ENCODE measurements around the gene QRFPR. TPM values are rescaled to one million over a fixed set of nuclear protein-coding genes. Genes with fewer than 3 reads are reported as not detected.
"Not testable (repeated sequence)": the region's sequence is repeated elsewhere in the genome, so short reads cannot be mapped to it uniquely, and the experiment has no call there.

The QRFPR gene
- total RNA-seq, 6 donors from 2014 or later, result not detected

DNA sequence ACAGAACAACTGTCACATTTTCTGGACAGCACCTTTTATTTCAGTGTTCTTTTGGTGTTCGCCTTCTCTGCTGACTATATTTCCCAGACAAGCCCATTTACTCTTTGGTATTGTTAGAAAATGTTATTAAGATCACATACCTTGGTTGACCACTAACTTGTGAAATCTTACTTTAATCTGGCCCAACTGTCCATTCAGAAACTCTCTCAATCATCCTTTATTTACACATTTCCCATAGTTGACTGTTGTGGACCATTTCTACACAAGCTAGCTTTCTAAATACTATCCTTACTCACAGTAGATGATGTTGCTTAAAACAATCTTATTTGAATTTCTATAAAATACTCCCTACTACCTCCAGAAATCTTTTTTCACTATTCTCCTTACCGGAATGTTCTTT lies 64.7 kb downstream of the QRFPR start:
- 95 to 97% methylated on average over 2 of the region's 2 CpGs for WGBS, 2 donors
- ATAC-seq (ENCODE audit: low FRiP score in 2 of 2), result no peak
- DNase-seq, result no peak

DNA sequence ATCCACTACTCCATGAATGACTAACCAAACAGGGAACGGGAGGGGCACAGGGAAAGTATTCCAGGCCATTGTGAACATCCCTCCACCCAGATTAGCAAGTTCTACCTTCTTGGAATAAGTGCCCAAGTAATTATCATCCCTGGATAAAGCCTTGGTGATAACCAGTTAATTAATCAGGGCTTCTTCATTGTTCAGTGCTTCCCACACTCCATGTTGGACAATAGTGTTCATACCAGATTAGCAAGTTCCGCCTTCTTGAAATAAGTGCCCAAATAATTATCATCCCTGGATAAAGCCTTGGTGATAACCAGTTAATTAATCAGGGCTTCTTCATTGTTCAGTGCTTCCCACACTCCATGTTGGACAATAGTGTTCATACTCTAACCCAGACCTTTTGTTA lies 67.4 kb downstream of the QRFPR start:
- not testable (repeated sequence) for H3K9me3 ChIP-seq; H3K4me3 ChIP-seq; H3K4me1 ChIP-seq; H3K27ac ChIP-seq; H3K27me3 ChIP-seq; DNase-seq; ATAC-seq (ENCODE audit: low FRiP score in 2 of 2); H3K36me3 ChIP-seq
- WGBS, 2 donors, result 75 to 93% methylated on average over 2 of the region's 2 CpGs

More for the DNA sequence above, 64.7 kb downstream of the QRFPR start:
- Histone ChIP-seq H3K36me3 (no peaks in the 10 kb centered on the region), H3K4me3 (no peak overlapping the region), H3K27me3 (no peaks in the 10 kb centered on the region), H3K9me3 (no peaks in the 10 kb centered on the region), H3K27ac (no peak overlapping the region), H3K4me1 (no peaks in the 10 kb centered on the region)
- no peak for TF ChIP-seq POLR2AphosphoS5 (IDR thresholded peaks at IDR 0.05)
- TF ChIP-seq, protein P1, sequence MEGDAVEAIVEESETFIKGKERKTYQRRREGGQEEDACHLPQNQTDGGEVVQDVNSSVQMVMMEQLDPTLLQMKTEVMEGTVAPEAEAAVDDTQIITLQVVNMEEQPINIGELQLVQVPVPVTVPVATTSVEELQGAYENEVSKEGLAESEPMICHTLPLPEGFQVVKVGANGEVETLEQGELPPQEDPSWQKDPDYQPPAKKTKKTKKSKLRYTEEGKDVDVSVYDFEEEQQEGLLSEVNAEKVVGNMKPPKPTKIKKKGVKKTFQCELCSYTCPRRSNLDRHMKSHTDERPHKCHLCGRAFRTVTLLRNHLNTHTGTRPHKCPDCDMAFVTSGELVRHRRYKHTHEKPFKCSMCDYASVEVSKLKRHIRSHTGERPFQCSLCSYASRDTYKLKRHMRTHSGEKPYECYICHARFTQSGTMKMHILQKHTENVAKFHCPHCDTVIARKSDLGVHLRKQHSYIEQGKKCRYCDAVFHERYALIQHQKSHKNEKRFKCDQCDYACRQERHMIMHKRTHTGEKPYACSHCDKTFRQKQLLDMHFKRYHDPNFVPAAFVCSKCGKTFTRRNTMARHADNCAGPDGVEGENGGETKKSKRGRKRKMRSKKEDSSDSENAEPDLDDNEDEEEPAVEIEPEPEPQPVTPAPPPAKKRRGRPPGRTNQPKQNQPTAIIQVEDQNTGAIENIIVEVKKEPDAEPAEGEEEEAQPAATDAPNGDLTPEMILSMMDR (IDR thresholded peaks at IDR 0.05), result no peak
- TF ChIP-seq POLR2A (IDR thresholded peaks at IDR 0.05), result no peak
- TF ChIP-seq EP300 (IDR thresholded peaks at IDR 0.05), result no peak

DNA sequence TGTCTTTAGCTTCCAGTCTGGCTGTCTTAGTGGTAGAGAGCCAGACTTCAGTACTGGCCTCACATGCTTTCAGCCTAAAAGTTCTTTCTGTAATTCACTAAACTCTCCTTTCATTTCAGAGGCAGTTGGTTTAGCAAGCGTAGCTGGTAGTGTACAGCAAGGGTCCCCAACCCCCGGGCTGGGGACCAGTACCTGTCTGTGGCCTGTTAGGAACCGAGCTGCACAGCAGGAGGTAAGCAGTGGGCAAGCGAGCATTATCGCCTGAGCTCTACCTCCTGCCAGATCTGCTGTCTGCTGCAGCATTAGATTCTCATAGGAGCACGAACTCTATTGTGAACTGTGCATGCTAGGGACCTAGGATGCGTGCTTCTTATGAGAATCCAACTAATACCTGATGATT lies 72.0 kb downstream of the QRFPR start:
- DNase-seq (no peak), ATAC-seq (ENCODE audit: low FRiP score in 2 of 2) (no peak)
- Histone ChIP-seq H3K27ac (no peak overlapping the region), H3K4me3 (no peak overlapping the region), H3K36me3 (no peaks in the 10 kb centered on the region), H3K27me3 (no peaks in the 10 kb centered on the region), H3K4me1 (no peaks in the 10 kb centered on the region), H3K9me3 (no peaks in the 10 kb centered on the region)
- TF ChIP-seq EP300 (IDR thresholded peaks at IDR 0.05), result no peak
- TF ChIP-seq, protein P1 (IDR thresholded peaks at IDR 0.05), result no peak
- TF ChIP-seq POLR2AphosphoS5 (IDR thresholded peaks at IDR 0.05), result no peak
- TF ChIP-seq POLR2A (IDR thresholded peaks at IDR 0.05), result no peak
- 84 to 85% methylated on average over 7 of the region's 7 CpGs for WGBS, 2 donors

DNA sequence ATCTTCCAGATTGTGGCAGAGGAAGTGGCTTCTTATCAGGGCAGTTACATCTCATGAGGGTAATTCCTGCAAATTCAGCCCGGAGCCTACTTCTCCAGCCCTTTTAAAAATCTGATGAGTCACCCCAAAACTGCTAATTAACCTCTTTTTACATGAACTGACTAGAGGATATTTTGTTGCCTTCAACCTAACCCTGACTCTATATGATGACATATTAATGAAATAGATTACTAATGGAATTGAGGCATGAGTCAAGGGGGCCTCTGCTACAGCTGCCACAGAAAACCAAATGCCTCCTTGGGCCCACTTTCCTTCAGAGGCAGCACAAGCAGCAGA lies 72.5 kb downstream of the QRFPR start:
- TF ChIP-seq POLR2AphosphoS5 (IDR thresholded peaks at IDR 0.05) (no peak), EP300 (IDR thresholded peaks at IDR 0.05) (no peak), POLR2A (IDR thresholded peaks at IDR 0.05) (no peak)
- TF ChIP-seq, protein P1 (IDR thresholded peaks at IDR 0.05), result no peak
- DNase-seq, result no peak
- WGBS, 2 donors, result 11 to 35% methylated on average over 1 of the region's 1 CpG

DNA sequence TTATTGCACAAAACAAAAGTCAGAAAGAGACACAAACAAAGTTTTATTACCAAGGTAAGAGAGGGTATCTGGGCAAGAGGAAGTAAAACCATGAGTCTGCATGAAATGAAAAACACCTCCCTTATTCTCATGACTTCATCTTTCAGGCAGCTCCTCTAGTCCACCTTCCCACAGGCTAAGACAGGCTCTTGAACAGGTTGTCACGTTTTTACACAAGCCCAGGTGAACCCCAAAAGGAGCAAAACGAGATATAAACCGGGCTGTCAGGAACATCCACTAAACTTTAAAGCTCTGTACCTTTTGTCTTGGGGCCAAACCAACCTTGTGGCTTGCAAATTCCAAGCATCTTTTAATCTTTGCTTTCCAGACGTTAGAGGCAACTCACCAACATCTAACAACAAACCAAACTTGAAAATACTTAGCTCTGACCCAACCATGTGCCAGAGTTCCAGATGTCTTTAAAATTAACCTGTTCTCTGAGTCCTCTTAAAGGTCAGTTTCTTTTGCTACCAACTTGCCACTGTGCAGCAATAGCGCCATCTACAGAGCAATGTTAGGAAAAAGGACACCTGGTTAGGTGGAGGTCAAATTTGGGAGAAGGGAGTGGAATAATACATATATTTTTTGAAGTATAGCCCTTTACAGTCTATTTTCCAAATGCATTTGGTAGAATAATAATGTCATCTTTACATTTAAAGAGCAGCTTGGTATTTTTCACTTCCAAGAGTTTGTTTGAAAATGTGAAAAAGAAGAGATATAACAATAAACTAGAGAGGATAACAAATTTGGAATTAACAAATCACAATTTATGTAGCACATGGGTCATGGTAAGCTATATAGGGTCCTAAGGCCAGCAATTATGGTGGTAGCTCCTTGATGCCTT lies 73.1 kb downstream of the QRFPR start:
- Histone ChIP-seq H3K9me3 (no peaks in the 10 kb centered on the region), H3K4me3 (no peak overlapping the region), H3K27ac (no peak overlapping the region), H3K4me1 (no peaks in the 10 kb centered on the region), H3K27me3 (no peaks in the 10 kb centered on the region), H3K36me3 (no peaks in the 10 kb centered on the region)
- ATAC-seq (ENCODE audit: low FRiP score in 2 of 2) (peak; percentile 46 to 80), DNase-seq (no peak)
- 14 to 15% methylated on average over 5 of the region's 5 CpGs for WGBS, 2 donors
- TF ChIP-seq POLR2AphosphoS5 (IDR thresholded peaks at IDR 0.05), result no peak
- no peak for TF ChIP-seq EP300 (IDR thresholded peaks at IDR 0.05)
- no peak for TF ChIP-seq POLR2A (IDR thresholded peaks at IDR 0.05)
- TF ChIP-seq, protein P1 (IDR thresholded peaks at IDR 0.05), result peak; percentile 24 to 64 (median 46)

More for the DNA sequence above, 72.5 kb downstream of the QRFPR start:
- Histone ChIP-seq H3K4me3 (no peak overlapping the region), H3K27ac (no peak overlapping the region), H3K4me1 (no peaks in the 10 kb centered on the region), H3K9me3 (no peaks in the 10 kb centered on the region), H3K36me3 (no peaks in the 10 kb centered on the region), H3K27me3 (no peaks in the 10 kb centered on the region)
- ATAC-seq (ENCODE audit: low FRiP score in 2 of 2), result no peak

All from upper lobe of left lung (tissue), 6 donors.